GM18858 (cell line): ENCODE measurements around the gene THADA.

Experiments used
- ATAC-seq: cut with Tn5 transposase; IDR thresholded peaks from one replicate; pipeline ENCODE4 v1.9.1; 2021; ENCODE audit not compliant: unreplicated experiment

THADA gene

GRCh38 chr2:43420389-43420801, 175.4 kb downstream of the THADA start:
- ATAC-seq, result no peak

- ATAC-seq, result no peak
Measured at GRCh38 chr2:43419876-43420275, 176.0 kb downstream of the THADA start.

GRCh38 chr2:43419243-43419642, 176.6 kb downstream of the THADA start:
- no peak for ATAC-seq

GRCh38 chr2:43418680-43419079, 177.2 kb downstream of the THADA start:
- no peak for ATAC-seq

- ATAC-seq, result no peak
Measured at GRCh38 chr2:43417300-43417699, 178.5 kb downstream of the THADA start.

- ATAC-seq, result no peak
Measured at GRCh38 chr2:43415592-43415991, 180.2 kb downstream of the THADA start.

- ATAC-seq, result no peak
Measured at GRCh38 chr2:43414586-43415135, 181.2 kb downstream of the THADA start.

GRCh38 chr2:43414033-43414432, 181.8 kb downstream of the THADA start:
- no peak for ATAC-seq

- ATAC-seq, result no peak
Measured at GRCh38 chr2:43412114-43412753, 183.6 kb downstream of the THADA start.

- no peak for ATAC-seq
Measured at GRCh38 chr2:43410055-43410604, 185.7 kb downstream of the THADA start.

GRCh38 chr2:43408407-43409160, 187.3 kb downstream of the THADA start:
- peak; percentile 53 for ATAC-seq

- peak; percentile 39 for ATAC-seq
Measured at GRCh38 chr2:43407935-43408334, 187.9 kb downstream of the THADA start.

- ATAC-seq, result no peak
Measured at GRCh38 chr2:43406651-43407279, 189.1 kb downstream of the THADA start.

GRCh38 chr2:43405829-43406228, 190.0 kb downstream of the THADA start:
- ATAC-seq, result no peak

GRCh38 chr2:43402452-43402937, 193.3 kb downstream of the THADA start:
- peak; percentile 51 for ATAC-seq

- peak; percentile 62 for ATAC-seq
Measured at GRCh38 chr2:43402002-43402401, 193.8 kb downstream of the THADA start.

GRCh38 chr2:43400508-43400907, 195.3 kb downstream of the THADA start:
- ATAC-seq, result no peak

- ATAC-seq, result no peak
Measured at GRCh38 chr2:43399515-43400264, 196.1 kb downstream of the THADA start.

GRCh38 chr2:43399098-43399497, 196.7 kb downstream of the THADA start:
- ATAC-seq, result no peak

- ATAC-seq, result no peak
Measured at GRCh38 chr2:43397821-43398220, 198.0 kb downstream of the THADA start.

- no peak for ATAC-seq
Measured at GRCh38 chr2:43397411-43397810, 198.4 kb downstream of the THADA start.
